AG04449 (cell line): ENCODE results near the gene CDON.

Experiments
- CTCF ChIA-PET: fragments of 350-600 bp; formaldehyde crosslinking; extraction: SDS; loops from one replicate; lab custom pipeline; 2021; ENCODE audit warnings: antibody characterized with exemption; lab: Yijun Ruan, JAX
- POLR2A ChIA-PET: fragments of 400-600, 350-600 bp; formaldehyde crosslinking; extraction: SDS; loops from one replicate; lab custom pipeline; 2020; ENCODE audit warnings: antibody characterized with exemption, inconsistent platforms; lab: Yijun Ruan, JAX
- DNase-seq: peaks from one replicate; pipeline ENCODE4 v3.0.0-alpha.2; 2010; ENCODE audit warnings: low read depth, low spot score
- H3K4me3 ChIP-seq: 2 replicates; pipeline ENCODE4 v1.5.1; 2011; ENCODE audit warnings: low read depth, mild to moderate bottlenecking, control low read depth, low read length
- TF ChIP-seq, protein P1 (sequence below): IDR thresholded peaks from one replicate; pipeline ENCODE4 v1.5.1; 2011; ENCODE audit warnings: mild to moderate bottlenecking, moderate library complexity, low read length, control low read depth, inconsistent platforms; ENCODE audit not compliant: insufficient read depth; ENCODE audit errors: missing control alignments

CDON gene

DNA sequence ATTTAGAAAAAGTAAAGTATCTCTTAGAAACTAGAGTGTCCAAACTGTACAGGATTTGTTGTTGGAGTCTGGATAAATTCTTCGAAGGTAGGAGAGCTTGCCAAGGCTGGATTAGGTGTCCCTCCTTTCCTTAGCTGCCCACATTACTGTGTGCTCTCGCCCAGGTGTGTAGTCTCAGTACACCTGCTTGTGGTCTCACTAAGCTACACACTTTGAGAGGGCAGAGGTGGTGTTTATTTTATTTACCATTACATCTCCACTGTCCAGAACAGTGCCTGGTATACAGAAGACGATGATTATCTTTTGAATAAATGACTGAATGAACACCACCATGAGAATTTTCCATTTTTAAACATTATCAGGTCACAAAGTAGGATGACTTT lies 80.3 kb downstream of the CDON start:
- no peak overlapping the region for H3K4me3 ChIP-seq
- TF ChIP-seq, protein P1, sequence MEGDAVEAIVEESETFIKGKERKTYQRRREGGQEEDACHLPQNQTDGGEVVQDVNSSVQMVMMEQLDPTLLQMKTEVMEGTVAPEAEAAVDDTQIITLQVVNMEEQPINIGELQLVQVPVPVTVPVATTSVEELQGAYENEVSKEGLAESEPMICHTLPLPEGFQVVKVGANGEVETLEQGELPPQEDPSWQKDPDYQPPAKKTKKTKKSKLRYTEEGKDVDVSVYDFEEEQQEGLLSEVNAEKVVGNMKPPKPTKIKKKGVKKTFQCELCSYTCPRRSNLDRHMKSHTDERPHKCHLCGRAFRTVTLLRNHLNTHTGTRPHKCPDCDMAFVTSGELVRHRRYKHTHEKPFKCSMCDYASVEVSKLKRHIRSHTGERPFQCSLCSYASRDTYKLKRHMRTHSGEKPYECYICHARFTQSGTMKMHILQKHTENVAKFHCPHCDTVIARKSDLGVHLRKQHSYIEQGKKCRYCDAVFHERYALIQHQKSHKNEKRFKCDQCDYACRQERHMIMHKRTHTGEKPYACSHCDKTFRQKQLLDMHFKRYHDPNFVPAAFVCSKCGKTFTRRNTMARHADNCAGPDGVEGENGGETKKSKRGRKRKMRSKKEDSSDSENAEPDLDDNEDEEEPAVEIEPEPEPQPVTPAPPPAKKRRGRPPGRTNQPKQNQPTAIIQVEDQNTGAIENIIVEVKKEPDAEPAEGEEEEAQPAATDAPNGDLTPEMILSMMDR = no peak
- ChIA-PET POLR2A (no interaction called here), CTCF (no interaction called here)
- no peak for DNase-seq

DNA sequence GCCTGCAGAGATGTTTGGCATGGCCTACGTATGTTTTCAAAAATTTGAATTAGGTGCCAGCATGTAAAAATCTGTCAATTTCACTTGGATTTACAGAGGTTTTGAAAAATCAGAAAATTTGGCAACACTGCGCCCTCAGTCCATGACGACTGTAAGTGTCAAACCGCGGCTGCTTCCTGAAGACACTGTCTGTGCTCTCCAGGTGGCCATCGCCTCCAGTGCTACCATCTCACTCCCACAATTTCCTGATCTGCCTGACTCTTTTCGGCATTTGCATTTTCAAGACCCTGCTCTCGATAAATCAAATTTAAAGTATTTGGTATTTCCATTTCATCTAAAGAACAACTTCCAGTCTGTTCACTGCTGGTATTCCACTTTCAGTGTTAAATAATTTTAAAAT lies 82.2 kb downstream of the CDON start:
- H3K4me3 ChIP-seq = no peak overlapping the region
- CTCF ChIA-PET = no interaction called here
- TF ChIP-seq, protein P1 = no peak
- no peak for DNase-seq
- POLR2A ChIA-PET = no interaction called here

DNA sequence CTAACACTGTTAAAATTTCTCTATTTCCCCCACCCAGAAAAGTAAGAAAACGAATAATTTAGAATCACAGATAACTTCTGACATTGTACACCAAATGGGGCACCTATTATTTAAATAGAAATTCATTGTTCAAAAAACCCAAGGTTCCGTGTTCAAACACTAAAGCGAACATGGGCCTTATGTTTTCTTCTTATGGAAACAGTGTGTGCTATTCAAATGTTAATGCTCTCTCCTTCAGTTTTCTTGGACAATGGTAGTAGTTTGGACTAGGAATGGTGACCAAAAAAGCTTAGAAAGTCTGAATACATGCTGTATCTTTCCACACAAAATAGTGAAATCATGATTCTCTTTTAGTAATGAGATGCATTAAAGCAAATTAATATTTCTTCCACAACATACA lies 83.2 kb downstream of the CDON start:
- H3K4me3 ChIP-seq = no peak overlapping the region
- TF ChIP-seq, protein P1 = no peak
- ChIA-PET CTCF (interaction anchor here (0.6 to 0.8 kb wide), 2 partner anchors 9 to 214 kb away, joined by 3 read pairs; no protein-coding TSS in a partner anchor), POLR2A (no interaction called here)
- DNase-seq = no peak

DNA sequence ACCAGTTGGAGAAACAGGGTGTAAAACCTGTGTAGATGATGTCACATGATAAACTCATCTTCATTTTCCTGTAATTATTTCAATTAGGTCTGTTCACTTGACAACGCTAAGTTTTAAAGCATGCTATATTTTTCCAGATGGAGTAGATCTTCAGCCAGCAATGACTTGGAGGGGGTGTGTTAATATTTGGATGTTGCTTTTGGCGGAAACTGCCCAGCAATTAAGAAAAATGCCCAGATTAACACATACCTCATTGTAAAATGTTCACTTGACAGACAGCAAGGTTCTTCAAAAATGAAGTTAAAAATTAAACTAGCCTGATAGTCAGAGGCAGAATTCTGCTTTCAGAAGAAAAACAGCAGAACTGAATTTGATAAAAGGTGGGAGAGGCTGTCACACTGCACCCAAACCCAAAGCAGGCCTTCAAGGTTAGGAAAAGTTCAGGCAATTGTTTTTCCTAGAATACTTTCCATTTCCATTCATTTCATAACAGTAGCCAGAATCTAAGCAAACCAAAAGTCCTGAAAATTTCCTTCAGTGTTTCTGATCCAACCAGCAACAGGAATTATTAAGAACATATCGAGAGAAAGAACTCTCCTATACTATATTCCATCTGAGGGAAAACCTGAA lies 83.8 kb downstream of the CDON start:
- ChIA-PET CTCF (no interaction called here), POLR2A (no interaction called here)
- no peak overlapping the region for H3K4me3 ChIP-seq
- no peak for DNase-seq
- TF ChIP-seq, protein P1 = no peak

DNA sequence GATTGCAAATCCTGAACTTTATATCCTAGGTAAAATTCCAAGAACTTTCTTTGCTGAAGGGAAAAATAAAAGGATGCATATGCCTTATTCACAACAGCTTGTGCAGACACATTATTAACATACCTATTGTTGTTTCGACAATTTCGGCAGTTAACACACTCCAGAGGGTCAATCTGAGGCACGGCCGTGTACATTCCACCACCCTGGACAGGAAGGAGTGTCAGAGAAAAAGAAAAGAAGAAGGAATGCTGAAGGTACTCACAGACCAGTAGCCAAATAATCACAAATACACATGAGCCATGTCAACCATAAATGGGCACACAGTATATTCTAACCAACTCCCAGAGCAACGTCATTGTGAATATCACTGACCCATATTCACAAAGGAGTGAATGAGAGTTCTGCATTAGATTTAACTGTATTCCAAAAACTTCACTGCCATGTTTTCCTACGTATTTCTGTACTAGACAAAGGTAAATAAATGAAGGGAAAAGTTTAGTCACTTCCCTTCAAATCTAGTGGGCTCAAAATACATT lies 84.4 kb downstream of the CDON start:
- no peak for DNase-seq
- TF ChIP-seq, protein P1 = no peak
- POLR2A ChIA-PET = no interaction called here
- no peak overlapping the region for H3K4me3 ChIP-seq
- CTCF ChIA-PET = interaction anchor here (1.4 kb wide), 1 partner anchor 216 kb away, joined by 3 read pairs; no protein-coding TSS in a partner anchor

DNA sequence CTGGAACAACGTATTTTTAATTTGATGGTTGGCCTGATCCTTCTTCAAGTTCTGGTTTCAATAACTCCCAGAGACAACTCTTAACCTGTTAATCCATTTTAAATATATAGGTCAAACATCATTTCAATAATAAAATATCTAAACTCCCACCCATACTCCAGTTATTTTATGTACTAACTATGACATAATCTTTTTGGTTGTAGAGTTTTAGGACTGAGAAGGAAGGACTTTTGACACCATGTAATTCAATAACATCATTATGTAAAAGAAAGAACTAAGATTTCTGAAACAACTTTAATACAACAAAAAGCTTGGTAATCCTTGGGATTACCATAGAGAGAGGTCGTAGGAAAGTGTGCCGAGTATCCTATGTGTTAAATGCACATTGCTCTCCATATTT lies 85.3 kb downstream of the CDON start:
- ChIA-PET POLR2A (no interaction called here), CTCF (interaction anchor here (1.4 kb wide), 1 partner anchor 217 kb away, joined by 3 read pairs; no protein-coding TSS in a partner anchor)
- no peak for DNase-seq
- TF ChIP-seq, protein P1 = no peak
- no peak overlapping the region for H3K4me3 ChIP-seq
